ENCODE results near the gene PRXL2C.

The PRXL2C gene

GRCh38 chr9:96612966-96613589 lies 42.0 kb downstream of the PRXL2C start:
- DNase-seq (ENCODE audit: low read depth in 2 of 3, low spot score in 1 of 3) = no peak

GRCh38 chr9:96612105-96612965 lies 42.8 kb downstream of the PRXL2C start:
- DNase-seq (ENCODE audit: low read depth in 2 of 3, low spot score in 1 of 3) = no peak

DNA sequence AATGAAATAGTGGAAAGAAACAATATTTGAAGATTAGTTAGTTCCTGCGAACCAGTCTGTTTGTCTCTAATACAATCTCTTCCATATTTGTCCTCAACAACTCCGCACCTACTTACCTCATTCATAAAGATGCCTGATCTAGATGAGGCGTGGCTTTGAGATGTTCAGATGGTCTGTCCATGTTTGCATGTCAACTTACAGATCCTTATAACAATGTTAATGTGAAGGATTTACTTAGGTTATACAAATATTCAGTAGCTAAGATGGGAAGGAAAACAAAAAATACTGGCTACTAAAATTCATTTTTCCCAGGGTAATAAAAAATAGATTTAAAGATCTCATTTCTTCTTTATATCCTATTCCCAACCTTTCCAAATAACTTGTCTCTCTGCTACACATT lies 43.8 kb downstream of the PRXL2C start:
- DNase-seq (ENCODE audit: low read depth in 2 of 3, low spot score in 1 of 3) = no peak

- DNase-seq (ENCODE audit: low read depth in 2 of 3, low spot score in 1 of 3) = no peak
Observed at GRCh38 chr9:96609732-96610131, 45.4 kb downstream of the PRXL2C start.

DNA sequence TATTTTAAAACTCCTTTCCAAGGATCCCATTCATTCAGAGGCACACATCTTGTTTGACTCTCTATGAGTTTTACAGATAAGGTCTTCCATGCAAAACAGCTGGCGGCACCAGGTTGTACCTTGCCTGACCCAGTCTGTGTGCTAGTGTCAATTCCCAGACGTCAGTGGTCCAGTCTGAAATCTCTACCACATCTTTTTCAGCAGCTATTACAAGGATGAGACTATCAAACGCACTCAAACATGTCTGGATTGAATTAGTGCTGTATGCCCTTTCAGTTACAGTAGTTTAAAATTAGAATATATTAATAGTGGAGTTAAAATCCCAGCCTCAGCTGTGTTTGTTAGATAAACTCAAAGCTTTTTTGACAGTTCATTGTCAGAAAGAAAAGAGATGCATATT lies 47.1 kb downstream of the PRXL2C start:
- DNase-seq (ENCODE audit: low read depth in 2 of 3, low spot score in 1 of 3) = no peak

- no peak for DNase-seq (ENCODE audit: low read depth in 2 of 3, low spot score in 1 of 3)
Observed at GRCh38 chr9:96605328-96605727, 49.8 kb downstream of the PRXL2C start.

DNA sequence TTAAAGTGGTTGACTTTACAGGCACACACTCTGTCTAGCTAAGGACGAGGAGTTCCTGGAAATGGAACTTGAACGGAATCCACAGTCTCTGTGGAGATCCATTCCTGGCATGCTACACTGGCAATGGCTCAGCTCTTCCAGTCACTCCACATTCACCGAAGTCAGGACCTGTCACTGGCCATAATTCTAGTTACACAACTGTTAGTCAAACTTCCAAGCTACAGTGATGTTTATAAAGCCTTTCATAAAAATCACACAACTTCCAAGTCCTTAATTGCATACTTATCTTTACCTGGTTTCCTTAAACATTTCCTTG lies 51.2 kb downstream of the PRXL2C start:
- no peak for DNase-seq (ENCODE audit: low read depth in 2 of 3, low spot score in 1 of 3)

DNA sequence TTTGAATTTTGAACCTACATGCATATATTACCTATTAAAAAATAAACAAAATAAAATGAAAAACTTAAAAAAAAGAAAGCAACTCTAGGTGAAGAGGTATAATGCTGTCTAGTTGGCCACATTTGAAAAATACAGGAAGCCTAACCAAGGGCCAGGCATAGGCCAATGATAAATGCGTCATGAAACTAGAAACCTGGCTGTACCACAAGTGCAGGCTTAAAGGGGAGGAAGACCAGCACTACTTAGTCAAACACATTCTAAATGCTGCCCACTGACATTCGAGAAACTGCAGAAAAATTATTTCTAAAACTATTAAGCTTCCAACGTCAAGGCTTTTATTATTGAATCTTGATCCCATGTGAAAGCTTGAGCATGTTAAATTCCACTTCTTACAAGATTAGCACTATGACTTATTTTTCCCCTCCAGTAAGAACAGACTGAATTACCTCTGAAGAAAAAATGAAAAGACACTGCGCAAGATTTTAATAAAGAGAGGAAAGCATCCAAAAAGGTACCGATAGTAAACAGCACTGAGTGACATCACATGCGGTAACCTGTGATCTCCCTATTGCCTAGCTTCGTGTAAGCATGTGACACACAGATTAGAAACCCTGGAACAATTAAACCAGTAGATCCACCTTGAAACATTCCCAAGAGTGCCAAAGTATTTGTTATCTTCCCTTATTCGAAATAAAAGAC lies 51.7 kb downstream of the PRXL2C start:
- no peak for DNase-seq (ENCODE audit: low read depth in 2 of 3, low spot score in 1 of 3)

GRCh38 chr9:96599298-96599697 lies 55.8 kb downstream of the PRXL2C start:
- DNase-seq (ENCODE audit: low read depth in 2 of 3, low spot score in 1 of 3) = no peak

DNA sequence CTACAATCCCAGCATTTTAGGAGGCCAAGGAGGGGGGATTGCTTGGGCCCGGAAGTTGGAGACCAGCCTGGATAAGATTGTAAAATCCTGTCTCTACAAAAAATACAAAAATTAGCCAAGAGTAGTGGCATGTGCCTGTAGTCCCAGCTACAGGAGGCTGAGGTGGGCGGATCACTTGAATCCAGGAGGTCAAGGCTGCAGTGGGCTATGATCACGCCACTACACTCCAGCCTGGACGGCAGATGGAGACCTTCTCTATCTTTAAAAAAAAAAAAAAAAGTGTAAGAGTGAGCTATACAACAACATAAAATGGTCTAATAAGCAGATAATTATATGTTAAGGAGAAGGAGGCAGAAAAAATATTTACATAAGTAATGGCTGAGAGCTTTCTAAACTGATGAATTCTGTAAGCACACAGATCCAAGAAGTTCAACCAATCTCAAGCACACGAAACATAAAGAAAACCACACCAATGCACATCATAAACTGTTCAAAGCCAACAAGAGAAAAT lies 58.5 kb downstream of the PRXL2C start:
- no peak for DNase-seq (ENCODE audit: low read depth in 2 of 3, low spot score in 1 of 3)

Data from stimulated activated CD4-positive, alpha-beta T cell treated with anti-CD3 and anti-CD28 coated beads, Interleukin-12 subunit alpha, Interleukin-12 subunit beta, amount 100 ng/mL, for 48 hours (primary cell).